HG03571 (cell line): ENCODE measurements around the gene TGFB1.
A peak's percentile ranks its signal among the peaks of the same experiment; 100 is the strongest.
"Not testable (repeated sequence)": the region's sequence is repeated elsewhere in the genome, so short reads cannot be mapped to it uniquely, and the experiment has no call there.

ENCODE experiments used
- ATAC-seq: cut with Tn5 transposase; IDR thresholded peaks from one replicate; pipeline ENCODE4 v1.9.1; 2021; ENCODE audit not compliant: unreplicated experiment

Gene TGFB1

GRCh38 chr19:41371119-41371518 lies 17.4 kb upstream of the TGFB1 start:
- ATAC-seq, result not testable (repeated sequence)

GRCh38 chr19:41369769-41370168 lies 16.0 kb upstream of the TGFB1 start:
- no peak for ATAC-seq

- no peak for ATAC-seq
Observed at GRCh38 chr19:41367848-41368301, 14.2 kb upstream of the TGFB1 start.

- ATAC-seq, result no peak
Observed at GRCh38 chr19:41366089-41366488, 12.4 kb upstream of the TGFB1 start.

GRCh38 chr19:41364524-41365391 lies 11.0 kb upstream of the TGFB1 start:
- ATAC-seq, result no peak

GRCh38 chr19:41363753-41364523 lies 10.2 kb upstream of the TGFB1 start, which contains the start of gene B9D2:
B9D2 (minus strand) TSS chr19:41364149; CDS start chr19:41363519, 630 bp downstream.
- peak; percentile 70 for ATAC-seq

- no peak for ATAC-seq
Observed at GRCh38 chr19:41363371-41363752, 9.6 kb upstream of the TGFB1 start.

- no peak for ATAC-seq
Observed at GRCh38 chr19:41362143-41362847, 8.6 kb upstream of the TGFB1 start.

- ATAC-seq, result no peak
Observed at GRCh38 chr19:41359741-41360140, 6.0 kb upstream of the TGFB1 start.

GRCh38 chr19:41357746-41358145 lies 4.0 kb upstream of the TGFB1 start:
- ATAC-seq, result no peak

GRCh38 chr19:41356984-41357739 lies 3.4 kb upstream of the TGFB1 start:
- no peak for ATAC-seq

- no peak for ATAC-seq
Observed at GRCh38 chr19:41355802-41356201, 2.1 kb upstream of the TGFB1 start.

GRCh38 chr19:41355035-41355434 lies 1.3 kb upstream of the TGFB1 start:
- ATAC-seq, result no peak

GRCh38 chr19:41354343-41354953 lies 726 bp upstream of the TGFB1 start:
- ATAC-seq, result no peak

GRCh38 chr19:41352609-41353465 lies 885 bp downstream of the TGFB1 start:
- no peak for ATAC-seq

GRCh38 chr19:41352279-41352608 lies 1.5 kb downstream of the TGFB1 start:
- ATAC-seq, result no peak

- ATAC-seq, result no peak
Observed at GRCh38 chr19:41351339-41352245, 2.1 kb downstream of the TGFB1 start.

GRCh38 chr19:41350735-41351338 lies 2.9 kb downstream of the TGFB1 start:
- no peak for ATAC-seq
